Stimulated activated CD8-positive, alpha-beta memory T cell treated with anti-CD3 and anti-CD28 coated beads, Interleukin-4, amount 100 ng/mL, for 1 hour (primary cell): Measurements from ENCODE around the gene BEST2.
"Not testable (repeated sequence)": the region's sequence is repeated elsewhere in the genome, so short reads cannot be mapped to it uniquely, and the experiment has no call there.

Source experiments
- DNase-seq, 2 donors: peaks; one replicate each; pipeline ENCODE4 v3.0.0-alpha.2; 2020; ENCODE audit warnings: low read depth in 2 of 2, low spot score in 1 of 2

BEST2 gene

DNA sequence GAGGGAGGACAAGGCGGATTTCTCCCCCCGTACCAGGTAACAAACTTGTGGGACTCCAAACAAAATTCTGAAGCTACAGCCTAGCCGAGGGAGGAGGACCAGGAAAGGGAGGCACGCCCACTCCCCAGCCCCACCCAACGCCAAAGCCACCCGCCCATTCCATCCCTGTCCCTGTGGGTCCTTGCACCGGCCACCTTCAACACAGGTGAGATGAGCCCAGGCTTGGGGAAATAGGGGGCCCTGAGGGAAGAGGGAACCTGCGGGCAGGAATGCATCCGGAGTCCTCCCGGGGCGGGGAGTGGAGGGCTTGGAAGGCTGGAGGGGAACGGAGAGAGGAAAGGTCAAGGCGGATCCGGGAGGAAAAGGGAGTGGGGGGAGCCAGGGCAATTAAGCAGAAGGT lies at the start of gene BEST2:
TSS of gene BEST2 (plus strand) at position 157 of the 400 bp plus-strand sequence. CDS start 802 bp downstream, outside the sequence.
- no peak for DNase-seq

DNA sequence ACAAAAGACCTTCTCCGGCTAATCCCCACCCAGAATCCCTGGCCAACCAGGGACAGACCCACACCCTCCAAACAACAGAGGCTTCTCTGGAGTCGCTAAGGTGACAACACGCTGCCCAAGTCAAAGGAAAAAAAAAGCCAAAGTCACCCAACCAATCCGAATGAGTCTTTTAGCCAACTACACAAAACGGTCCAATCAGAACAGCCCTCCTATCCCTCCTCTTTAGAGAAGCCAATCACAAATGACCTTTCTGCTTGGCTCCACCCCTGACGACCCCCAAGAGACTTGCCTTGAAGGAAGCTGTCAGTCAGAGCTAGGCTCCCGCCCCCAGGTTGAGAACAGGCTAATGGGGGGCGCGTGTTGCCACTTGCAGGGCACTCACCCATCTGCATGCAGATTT lies 48.5 kb upstream of the BEST2 start:
- DNase-seq = no peak

DNA sequence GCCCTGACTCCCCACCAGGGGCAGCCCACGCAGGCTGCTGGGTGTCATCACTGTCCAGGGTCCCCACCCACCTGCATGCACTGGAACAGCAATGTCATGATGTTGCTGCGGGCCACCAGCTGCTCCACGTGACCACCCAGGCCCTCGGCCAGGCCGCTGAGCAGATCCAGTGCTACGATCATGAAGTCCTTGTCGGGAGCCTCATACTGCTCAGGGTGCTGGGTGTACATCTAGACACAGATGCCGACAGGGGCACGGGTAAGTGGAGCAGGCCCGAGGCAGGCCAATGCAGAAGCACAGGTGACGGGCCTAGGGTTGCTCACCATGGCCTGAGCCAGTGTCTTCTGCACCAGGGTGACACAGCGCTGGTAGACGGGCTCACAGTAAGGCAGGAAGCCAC lies 46.4 kb upstream of the BEST2 start:
- DNase-seq = no peak

DNA sequence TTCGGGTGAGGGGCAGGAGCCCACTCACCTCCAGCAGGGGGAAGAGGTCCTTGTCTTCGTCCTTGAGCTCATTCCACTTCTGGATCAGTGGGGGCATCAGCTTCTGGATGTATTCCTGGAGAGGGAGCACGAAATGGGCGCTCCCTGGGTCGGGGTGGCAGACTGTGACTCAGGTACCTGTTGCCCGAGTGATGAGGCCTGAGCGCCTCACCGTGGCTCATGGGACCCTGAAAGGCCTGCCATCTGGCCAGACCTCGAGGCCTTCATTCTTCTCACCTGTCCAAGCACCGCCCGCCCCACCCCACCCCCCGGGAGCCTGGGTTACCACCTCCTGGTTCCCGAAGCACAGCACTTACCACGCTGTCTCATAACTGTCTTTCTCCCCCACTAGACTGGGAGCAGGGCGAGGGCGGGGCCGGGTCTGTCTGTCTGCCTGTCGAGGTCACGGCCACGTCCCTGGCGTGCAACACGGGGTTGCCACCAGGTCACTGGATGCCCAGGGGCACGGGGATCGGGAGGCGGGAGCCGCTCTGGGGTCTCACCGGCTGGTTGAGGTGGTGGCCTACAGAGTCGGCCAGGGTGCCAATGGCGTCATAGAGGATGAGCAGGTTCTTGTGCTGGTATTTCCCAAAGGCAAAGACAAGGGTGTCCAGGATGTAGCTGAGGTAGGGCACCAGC lies 45.8 kb upstream of the BEST2 start:
- no peak for DNase-seq

DNA sequence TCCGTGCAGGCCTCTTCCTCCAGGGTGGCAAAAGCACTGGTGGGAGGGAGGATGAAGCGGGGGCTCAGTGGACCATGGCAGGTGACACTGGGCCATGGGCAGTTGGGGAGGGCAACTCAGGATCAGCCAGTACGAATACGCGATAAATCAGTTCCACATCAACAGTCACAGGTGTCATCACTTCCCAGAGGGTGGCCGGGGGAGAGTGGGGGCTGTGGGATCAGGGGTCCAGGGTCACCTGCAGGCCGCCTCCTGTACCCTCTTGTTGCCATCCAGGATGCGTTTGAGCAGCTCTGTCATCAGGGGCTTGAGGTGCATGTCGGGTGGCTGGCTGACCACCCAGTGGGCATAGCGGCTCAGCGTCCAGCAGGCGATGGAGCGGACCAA lies 45.3 kb upstream of the BEST2 start:
- no peak for DNase-seq

DNA sequence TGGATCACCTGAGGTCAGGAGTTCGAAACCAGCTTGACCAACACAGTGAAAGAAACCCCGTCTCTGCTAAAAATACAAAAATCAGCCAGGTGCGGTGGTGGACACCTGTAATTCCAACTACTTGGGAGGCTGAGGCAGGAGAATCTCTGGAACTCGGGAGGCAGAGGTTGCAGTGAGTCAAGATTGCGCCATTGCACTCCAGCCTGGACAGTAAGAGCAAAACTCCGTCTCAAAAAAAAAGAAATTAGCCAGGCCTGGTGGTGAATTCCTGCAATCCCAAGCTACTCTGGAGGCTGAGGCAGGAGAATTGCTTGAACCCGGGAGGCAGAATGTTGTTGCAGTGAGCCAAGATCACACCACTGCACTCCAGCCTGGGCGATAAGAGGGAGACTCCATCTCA lies 43.0 kb upstream of the BEST2 start:
- DNase-seq = no peak

DNA sequence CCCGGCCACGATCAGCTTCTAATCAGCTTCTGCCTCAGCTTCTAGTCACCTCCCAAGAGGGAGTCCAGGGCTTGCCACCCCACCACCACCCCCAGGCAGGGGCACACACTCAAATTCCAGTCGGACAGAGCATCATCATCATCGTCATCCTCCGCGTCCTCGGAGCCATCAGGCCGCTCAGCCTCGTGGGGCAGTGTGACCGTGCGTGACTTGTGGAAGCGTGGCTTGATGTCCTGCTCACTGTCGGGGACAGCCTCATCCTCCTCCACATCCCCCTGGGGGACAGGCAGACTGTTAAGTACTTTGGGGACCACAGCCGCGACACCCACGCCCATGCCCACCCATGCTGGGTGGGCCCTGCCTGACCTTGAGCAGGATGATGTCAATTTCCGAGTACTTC lies 40.4 kb upstream of the BEST2 start:
- no peak for DNase-seq

DNA sequence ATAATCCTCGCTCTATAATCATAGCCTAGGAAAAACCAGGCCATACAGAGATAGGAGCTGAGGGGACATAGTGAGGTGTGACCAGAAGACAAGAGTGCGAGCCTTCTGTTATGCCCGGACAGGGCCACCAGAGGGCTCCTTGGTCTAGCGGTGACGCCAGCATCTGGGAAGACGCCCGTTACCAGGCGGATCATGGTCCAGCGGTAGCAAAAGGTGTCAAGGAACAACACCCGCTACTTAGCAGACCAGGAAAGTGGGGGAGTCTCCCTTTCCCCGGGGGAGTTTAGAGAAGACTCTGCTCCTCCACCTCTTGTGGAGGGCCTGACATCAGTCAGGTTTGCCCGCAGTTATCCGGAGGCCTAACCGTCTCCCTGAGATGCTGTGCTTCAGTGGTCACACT lies 39.5 kb upstream of the BEST2 start:
- DNase-seq = not testable (repeated sequence)

DNA sequence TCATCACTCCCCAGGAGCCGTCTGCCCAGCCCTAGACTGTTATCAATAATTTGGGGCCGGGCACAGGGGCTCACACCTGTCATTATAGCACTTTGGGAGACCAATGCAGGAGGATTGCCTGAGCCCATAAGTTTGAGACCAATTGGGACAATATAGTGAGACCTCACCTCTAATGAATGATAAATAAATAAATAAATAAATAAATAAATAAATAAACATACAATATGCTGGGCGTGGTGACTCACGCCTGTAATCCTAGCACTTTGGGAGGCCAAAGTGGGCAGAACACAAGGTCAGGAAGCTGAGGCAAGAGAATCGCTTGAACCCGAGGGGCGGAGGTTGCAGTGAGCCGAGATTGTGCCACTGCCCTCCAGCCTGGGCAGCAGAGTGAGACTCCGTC lies 38.3 kb upstream of the BEST2 start:
- DNase-seq = not testable (repeated sequence)

DNA sequence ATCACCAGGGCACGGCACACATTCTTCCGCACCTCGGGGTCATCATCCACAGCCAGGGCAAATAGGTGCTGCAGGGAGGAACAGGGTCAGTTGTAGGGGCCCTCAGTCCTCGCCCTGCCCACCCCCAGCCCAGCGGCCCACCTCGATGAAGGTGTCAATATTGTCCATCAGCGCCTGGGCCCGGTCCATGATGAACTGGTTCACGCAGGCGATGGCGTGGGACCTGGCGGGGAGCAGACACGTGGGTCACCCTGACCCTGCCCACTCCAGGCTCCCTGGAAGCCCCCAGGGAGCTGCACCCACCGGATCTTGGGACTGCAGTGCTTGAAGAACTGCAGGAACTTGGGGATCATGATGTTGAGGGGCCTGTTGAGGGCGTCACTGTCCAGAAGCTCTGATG lies 36.5 kb upstream of the BEST2 start:
- DNase-seq = no peak

DNA sequence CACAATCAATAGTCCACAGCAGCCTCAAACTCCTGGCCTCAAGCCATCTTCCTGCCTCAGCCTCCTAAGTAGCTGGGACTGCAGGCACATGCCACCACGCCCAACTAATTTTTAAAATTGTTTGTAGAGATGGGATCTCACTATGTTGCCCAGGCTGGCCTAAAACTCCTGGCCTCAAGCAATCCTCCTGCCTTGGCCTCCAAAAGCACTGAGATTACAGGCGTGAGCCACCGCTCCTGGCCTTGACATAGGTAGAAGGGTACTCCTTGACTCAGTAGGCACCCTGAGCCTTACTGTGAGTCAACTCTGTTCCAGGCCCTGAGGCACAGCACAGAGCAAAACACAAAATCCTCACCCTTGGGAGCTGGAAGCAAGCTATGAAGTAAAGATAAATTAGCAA lies 35.7 kb upstream of the BEST2 start:
- DNase-seq = no peak

DNA sequence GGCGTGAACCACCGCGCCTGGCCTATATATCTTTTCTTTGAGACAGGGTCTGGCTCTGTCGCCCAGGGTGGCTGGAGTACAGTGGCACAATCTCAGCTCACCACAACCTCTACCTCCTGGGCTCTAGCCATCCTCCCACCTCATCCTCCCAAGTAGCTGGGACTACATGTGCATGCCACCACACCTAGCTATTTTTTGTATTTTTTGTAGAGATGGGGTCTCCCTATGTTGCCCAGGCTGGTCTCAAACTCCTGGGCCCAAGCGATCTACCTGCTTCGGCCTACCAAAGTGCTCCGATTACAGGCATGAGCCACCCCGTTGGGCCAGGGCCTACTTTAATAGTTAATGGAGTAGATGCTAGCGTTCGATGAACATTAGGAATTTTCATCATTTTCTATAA lies 31.3 kb upstream of the BEST2 start:
- no peak for DNase-seq

DNA sequence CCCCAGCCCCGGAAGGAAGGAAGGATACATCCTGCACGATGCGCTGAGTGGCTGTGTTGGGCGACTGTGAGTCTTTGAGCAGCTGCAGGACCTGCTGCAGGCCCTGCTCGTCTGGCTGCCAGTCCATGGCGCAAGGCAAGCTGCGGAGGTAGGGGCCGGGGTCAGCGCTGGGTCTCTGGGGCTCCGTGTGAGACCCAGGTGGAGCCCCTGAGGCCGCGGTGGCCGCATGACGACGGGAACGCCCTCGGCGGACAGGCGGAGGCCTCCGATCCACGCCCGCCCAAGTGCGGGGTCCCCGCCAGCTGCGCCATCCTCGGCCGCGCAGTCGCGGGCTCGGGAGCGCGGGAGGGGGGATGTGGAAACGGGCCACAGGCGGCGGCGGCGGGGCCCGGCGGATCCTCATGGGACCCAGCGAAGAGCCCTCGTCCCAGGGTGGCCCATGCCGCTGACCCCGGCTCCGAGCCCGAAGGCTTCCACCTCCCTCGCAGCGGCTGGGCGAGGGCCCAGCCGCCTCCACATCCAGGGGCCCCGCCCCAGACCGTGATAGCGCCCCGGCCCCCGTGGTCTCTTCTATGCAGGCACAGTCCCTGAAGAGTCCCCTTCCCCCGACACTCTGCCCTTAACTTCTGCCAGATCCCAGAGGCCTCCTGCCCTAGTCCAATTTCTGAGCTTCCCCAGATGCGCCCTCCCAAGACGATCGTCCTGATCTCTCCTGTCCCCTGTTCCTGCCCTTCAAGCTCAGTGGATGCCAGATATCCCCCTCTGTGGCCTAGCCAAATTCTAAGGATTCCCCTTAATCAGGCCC lies 30.5 kb upstream of the BEST2 start:
- DNase-seq = no peak

DNA sequence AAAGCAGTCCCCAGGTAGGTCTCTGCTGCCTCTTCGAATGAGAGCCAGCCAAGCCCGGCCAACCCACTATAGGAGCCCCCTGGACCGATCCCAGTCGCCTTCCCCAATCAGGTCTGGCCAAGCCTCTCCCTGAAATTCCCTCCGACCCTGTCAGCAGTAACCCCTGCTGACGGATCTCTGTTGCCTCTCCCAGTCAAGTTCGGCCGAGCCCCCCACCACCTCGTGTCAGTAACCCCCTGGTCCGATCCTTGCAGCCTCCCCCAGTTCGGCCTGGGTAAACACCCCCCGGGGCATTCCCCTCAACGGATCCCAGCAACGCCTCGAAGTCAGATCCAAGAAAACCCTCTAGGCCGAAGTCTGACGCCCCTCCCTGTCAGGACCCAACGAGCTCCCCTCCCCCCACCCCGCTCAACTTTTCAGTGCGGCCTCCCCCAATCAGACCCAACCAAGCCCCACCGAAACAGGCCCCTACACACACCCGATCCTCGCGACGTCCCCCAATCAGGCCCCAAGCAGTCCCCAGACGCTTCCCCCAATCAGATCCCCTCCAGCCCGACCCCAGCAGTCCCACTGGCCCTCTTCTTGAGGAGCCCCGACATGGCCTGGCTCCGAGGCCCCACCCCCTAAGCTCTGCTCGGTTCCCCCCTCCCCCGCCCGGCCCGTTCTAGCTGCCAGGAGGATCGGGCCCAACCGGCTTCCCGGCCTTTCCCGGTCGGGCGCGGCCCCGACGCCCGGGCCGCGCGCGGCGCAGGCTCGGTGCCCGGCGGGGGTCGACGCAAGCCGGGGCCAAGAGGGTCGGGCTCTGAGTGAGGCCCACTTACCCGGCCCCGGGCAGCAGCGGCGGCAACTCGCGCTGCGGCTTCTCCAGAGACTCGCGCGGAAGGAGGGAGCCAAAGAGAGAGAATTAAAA lies 29.7 kb upstream of the BEST2 start:
- no peak for DNase-seq

DNA sequence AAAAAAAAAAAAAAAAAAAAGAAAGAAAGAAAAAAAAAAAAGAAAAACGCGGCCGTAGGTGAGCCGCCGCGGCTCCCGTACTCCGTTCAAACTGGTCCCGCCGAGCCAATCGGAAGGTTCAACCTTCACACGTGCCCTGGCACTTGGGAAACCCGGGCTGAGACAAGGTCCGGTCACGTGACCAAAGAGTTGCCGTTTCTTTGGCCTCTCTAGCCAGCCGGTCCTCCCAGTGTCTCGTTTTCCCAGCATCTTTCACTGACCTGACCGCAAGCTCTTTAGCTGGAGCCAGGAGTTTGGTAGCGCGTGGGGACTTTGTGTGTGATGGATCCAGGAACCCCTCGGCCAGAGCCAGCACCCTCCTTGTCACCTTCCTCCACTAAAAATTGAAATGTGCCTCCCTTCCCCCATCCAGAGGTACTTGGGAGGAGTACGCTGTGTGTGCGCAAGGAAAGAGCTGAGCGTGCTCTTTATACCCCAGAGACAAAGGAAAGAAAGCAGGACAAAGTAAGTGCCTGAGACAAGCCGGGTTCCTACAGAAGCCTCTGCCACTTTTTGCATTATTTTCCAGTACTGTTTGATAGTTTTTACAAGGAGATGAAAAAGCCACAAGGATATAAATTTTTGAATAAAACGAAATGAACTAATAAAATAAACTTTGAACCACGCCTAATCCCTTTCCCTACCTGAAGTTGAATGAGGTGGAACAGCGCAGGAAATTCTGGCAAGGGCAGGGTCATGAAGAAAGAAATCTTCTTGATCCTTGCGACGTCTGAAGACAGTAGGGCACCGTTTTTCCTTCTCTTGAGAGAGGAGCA lies 28.8 kb upstream of the BEST2 start:
- peak; percentile 76 to 88 for DNase-seq

DNA sequence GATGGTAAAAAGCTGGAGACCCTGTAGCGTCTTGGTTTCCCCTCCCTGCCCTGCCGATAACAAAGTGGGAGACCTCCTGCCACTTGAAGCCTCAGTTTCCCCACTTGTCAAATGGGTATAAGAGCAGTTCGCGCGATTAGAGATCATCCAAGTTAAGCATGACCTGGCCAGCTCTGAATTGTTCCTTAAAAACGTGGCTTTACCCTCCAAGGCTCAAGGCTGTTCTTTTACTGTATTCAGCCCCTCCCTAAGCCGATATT lies 28.3 kb upstream of the BEST2 start:
- no peak for DNase-seq

DNA sequence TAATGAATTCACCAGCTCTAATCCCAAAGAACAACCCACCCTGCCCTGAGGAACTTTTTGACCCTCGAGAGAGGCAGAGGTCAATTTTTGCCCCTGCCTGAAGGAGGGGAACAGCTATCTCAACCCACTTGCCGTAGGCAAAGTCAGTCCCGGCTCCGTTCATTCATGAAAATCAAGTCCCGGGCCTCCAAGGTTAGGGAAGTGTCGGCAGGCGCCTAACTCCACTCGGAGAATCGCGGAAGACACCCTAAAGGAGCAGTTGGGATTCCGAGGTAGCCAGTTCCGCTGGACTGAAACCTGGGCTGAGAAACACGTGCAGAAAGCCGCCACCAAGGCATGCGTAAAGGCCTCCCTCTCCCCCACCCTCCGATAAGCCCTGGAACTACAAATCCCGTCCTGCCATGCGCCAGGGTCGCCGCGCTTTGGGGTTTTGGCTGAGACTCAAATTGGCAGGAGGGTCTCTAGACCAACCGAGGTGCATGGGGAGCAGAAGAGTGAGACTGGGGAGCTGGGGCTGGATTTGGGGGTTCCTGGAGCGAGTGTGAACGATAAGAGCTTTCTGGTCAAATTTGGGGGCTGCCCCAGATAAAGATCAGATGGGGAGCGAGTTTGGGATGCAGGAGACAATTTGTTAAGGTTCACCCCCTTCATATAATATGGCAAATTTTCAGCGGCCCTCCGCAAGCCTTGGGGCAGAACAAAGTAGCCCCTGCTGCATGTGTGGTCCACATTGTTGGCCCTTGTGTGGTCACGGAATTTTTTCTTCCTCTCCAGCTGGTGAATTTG lies 27.8 kb upstream of the BEST2 start, which contains the start of gene TNPO2:
TSS of gene TNPO2 (minus strand) at position 292 of the 786 bp plus-strand sequence. CDS start 2,955 bp downstream, outside the sequence.
- no peak for DNase-seq

DNA sequence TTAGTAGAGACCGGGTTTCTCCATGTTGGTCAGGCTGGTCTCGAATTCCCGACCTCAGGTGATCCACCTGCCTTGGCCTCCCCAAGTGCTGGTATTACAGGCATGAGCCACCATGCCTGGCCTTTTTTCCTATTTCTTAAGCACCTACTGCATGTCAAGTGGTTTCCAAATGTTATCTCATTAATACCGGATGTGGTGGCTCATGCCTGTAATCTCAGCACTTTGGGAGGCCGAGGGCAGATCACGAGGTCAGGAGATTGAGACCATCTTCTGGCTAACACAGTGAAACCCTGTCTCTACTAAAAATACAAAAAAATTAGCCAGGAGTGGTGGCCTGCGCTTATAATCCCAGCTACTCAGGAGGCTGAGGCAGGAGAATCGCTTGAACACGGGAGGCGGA lies 26.0 kb upstream of the BEST2 start:
- DNase-seq = not testable (repeated sequence)

DNA sequence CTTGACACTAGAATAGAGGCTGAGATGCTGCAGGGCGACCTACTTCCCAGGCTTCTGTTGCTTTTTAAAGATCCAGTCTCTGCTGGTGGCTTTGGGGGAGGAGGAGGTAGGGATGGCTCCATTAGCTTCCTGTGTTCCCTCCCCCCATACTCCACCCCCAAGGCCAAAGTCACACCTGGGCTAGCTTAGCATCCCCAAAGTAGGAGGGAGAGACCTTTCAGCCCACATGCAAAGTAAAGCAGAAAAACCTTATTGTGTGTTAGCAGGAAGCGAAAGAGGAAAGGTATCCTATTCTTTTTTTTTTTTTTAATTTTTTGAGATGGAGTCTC lies 24.6 kb upstream of the BEST2 start:
- no peak for DNase-seq

DNA sequence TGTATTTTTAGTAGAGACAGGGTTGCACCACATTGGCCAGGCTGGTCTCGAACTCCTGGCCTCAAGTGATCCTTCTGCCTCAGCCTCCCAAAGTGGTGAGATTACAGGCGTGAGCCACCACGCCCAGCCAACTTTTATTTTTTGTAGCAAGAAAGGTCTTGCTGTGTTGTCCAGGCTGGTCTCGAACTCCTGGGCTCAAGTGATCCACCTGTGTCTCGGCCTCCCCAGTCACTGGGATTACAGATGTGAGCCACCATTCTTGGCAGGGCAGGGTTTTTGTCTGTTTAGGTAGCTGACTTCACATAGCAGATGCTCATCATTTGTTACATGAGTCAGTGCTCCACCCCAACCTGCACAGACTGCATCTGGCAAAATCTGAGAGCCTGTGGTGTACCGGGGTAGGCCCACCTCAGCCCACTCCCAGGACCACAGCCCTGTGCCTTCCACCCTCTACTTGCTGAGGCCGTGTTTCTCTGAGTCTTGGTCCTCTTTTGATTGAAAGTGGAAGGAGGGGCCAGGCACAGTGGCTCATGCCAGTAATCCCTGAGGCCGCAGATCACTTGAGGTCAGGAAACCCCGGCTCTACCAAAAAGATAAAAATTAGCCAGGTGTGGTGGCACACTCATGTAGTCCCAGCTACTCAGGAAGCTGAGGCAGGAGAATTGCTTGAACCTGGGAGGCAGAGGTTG lies 23.7 kb upstream of the BEST2 start:
- DNase-seq = no peak
